Esophagus muscularis mucosa (tissue), 4 donors: ENCODE results near the gene ZIC5. TPM values are rescaled to one million over a fixed set of nuclear protein-coding genes. Genes with fewer than 3 reads are reported as not detected.

Source experiments
- DNase-seq: peaks from one replicate; pipeline ENCODE4 v3.0.0-alpha.2; 2017; ENCODE audit errors: extremely low spot score
- H3K27ac ChIP-seq, 4 donors: fragments of 200-600 bp; sonication (generic); replicated peaks in 1 of 4; 1 replicate in 3 of 4; 2 replicates in 1 of 4; pipeline ENCODE4 v1.5.1; 2016 to 2019; ENCODE audit warnings: mild to moderate bottlenecking in 1 of 4
- H3K27me3 ChIP-seq, 4 donors: fragments of 200-600 bp; sonication (generic); one replicate each; pipeline versions ENCODE4 v1.5.1 to v1.6.0; 2016 to 2019
- H3K36me3 ChIP-seq, 4 donors: fragments of 200-600 bp; sonication (generic); one replicate each; pipeline ENCODE4 v1.5.1; 2016 to 2019
- H3K4me1 ChIP-seq, 4 donors: fragments of 200-600 bp; sonication (generic); one replicate each; pipeline ENCODE4 v1.5.1; 2016 to 2019
- H3K4me3 ChIP-seq, 4 donors: fragments of 200-600 bp; sonication (generic); 1 replicate in 2 of 4; 2 replicates in 2 of 4; pipeline ENCODE4 v1.5.1; 2016 to 2019; ENCODE audit warnings: mild to moderate bottlenecking in 4 of 4, moderate library complexity in 1 of 4
- H3K9me3 ChIP-seq, 4 donors: fragments of 200-600 bp; sonication (generic); 1 replicate in 3 of 4; 2 replicates in 1 of 4; pipeline ENCODE4 v1.5.1; 2016 to 2019
- CTCF ChIP-seq, 3 experiments: fragments of 200-600 bp in 2 of 3; fragments of 450-650 bp in 1 of 3; sonication (generic) in 2 of 3; IDR thresholded peaks; one replicate each; pipeline ENCODE4 v1.5.1; 2017 to 2019; ENCODE audit warnings: antibody characterized with exemption in 3 of 3, mild to moderate bottlenecking in 2 of 3, moderate library complexity in 1 of 3
- EP300 ChIP-seq: sonication (generic); formaldehyde crosslinking; IDR thresholded peaks from one replicate; pipeline ENCODE4 v1.6.1; 2017; ENCODE audit warnings: antibody characterized with exemption
- POLR2A ChIP-seq: fragments of 450-650 bp; IDR thresholded peaks from one replicate; pipeline ENCODE4 v1.6.1; 2017; ENCODE audit warnings: antibody characterized with exemption, moderate library complexity, mild to moderate bottlenecking, low read depth
- POLR2AphosphoS5 ChIP-seq, 2 donors: sonication (generic); formaldehyde crosslinking; IDR thresholded peaks; one replicate each; pipeline ENCODE4 v1.6.1; 2017; ENCODE audit warnings: antibody characterized with exemption in 2 of 2
- WGBS: methylation state at CpG from one replicate; pipeline ENCODE4 v1.1.5; 2018; 5-methylcytosine and 5-hydroxymethylcytosine counted together
- intact Hi-C: fragments of 100-400 bp; cut with DNase I; formaldehyde crosslinking; loops from one replicate; pipeline ENCODE4 v1.15.1; 2023
- total RNA-seq, 4 donors: library from RNA; depleted of rRNA; stranded (reverse); fragments of >200 nt; gene quantifications; one replicate each; pipeline versions ENCODE4 v1.1.0 to v1.2.1, GENCODE V29; 2016

ZIC5 gene
- total RNA-seq, 4 donors from 2014 or later, result not detected

GRCh38 chr13:99983499-99984401 is 12.2 kb upstream of the ZIC5 start:
- no peaks in the 10 kb centered on the region for H3K36me3 ChIP-seq
- TF ChIP-seq CTCF (IDR thresholded peaks at IDR 0.05), result no peak
- TF ChIP-seq POLR2AphosphoS5 (IDR thresholded peaks at IDR 0.05), result no peak
- TF ChIP-seq EP300, result no peak
- TF ChIP-seq POLR2A, result no peak
- peaks cover 33 to 68% (median 54%) of the 10 kb centered on the region in 4 donors for H3K4me1 ChIP-seq
- DNase-seq, result peak; percentile 85
- H3K27me3 ChIP-seq, result peaks cover 41 to 100% (median 93%) of the 10 kb centered on the region in 4 donors
- H3K4me3 ChIP-seq, result no peak overlapping the region
- H3K27ac ChIP-seq, result no peak overlapping the region
- no peaks in the 10 kb centered on the region for H3K9me3 ChIP-seq
- intact Hi-C loops, result loop anchor here (10.0 kb wide), 1 partner anchor 101 kb away; the partner anchor contains the start of gene PCCA
- WGBS, result 9% methylated on average over 42 of the region's 42 CpGs

- TF ChIP-seq POLR2AphosphoS5 (IDR thresholded peaks at IDR 0.05) (no peak), CTCF (IDR thresholded peaks at IDR 0.05) (no peak), POLR2A (no peak), EP300 (no peak)
- Histone ChIP-seq H3K4me1 (peaks cover 33 to 68% (median 59%) of the 10 kb centered on the region in 4 donors), H3K4me3 (peak overlapping the region in 1 of 4 donors; percentile 50), H3K27me3 (peaks cover 40 to 100% (median 93%) of the 10 kb centered on the region in 4 donors), H3K36me3 (no peaks in the 10 kb centered on the region), H3K27ac (no peak overlapping the region), H3K9me3 (no peaks in the 10 kb centered on the region)
- peak; percentile 62 for DNase-seq
- intact Hi-C loops, result loop anchor here (10.0 kb wide), 1 partner anchor 102 kb away; the partner anchor contains the start of gene PCCA
- 16% methylated on average over 11 of the region's 48 CpGs for WGBS
Measured at GRCh38 chr13:99982731-99983498, 11.3 kb upstream of the ZIC5 start.

- DNase-seq, result no peak
- WGBS, result 0% methylated on average over 7 of the region's 98 CpGs
- H3K4me1 ChIP-seq, result peaks cover 33 to 68% (median 59%) of the 10 kb centered on the region in 4 donors
- no peak overlapping the region for H3K27ac ChIP-seq
- H3K36me3 ChIP-seq, result no peaks in the 10 kb centered on the region
- peak overlapping the region; percentile 50 to 63 (median 52) for H3K4me3 ChIP-seq
- peaks cover 36 to 100% (median 93%) of the 10 kb centered on the region in 4 donors for H3K27me3 ChIP-seq
- intact Hi-C loops, result loop anchor here (10.0 kb wide), 1 partner anchor 103 kb away; the partner anchor contains the start of gene PCCA
- H3K9me3 ChIP-seq, result no peaks in the 10 kb centered on the region
- no peak for TF ChIP-seq CTCF (IDR thresholded peaks at IDR 0.05)
- TF ChIP-seq POLR2A, result no peak
- no peak for TF ChIP-seq EP300
- TF ChIP-seq POLR2AphosphoS5 (IDR thresholded peaks at IDR 0.05), result no peak
Measured at GRCh38 chr13:99982036-99982730, 10.6 kb upstream of the ZIC5 start.

GRCh38 chr13:99981735-99982035 is 10.1 kb upstream of the ZIC5 start, which contains the start of gene ZIC2:
TSS of gene ZIC2 (plus strand) at chr13:99981784. CDS start at chr13:99982065, 281 bp downstream.
- Histone ChIP-seq H3K9me3 (no peaks in the 10 kb centered on the region), H3K4me3 (peak within 1 kb of the TSS; percentile 50 to 63 (median 52)), H3K27ac (no peak within 1 kb of the TSS), H3K4me1 (peaks cover 33 to 68% (median 59%) of the 10 kb centered on the region in 4 donors), H3K36me3 (no peaks in the 10 kb centered on the region), H3K27me3 (peaks cover 36 to 100% (median 92%) of the 10 kb centered on the region in 4 donors)
- intact Hi-C loops, result loop anchor here (10.0 kb wide), 1 partner anchor 103 kb away; the partner anchor contains the start of gene PCCA
- WGBS, result no CpG with 5 or more reads among the region's 41 CpGs
- DNase-seq, result no peak
- no peak for TF ChIP-seq CTCF (IDR thresholded peaks at IDR 0.05)
- TF ChIP-seq POLR2A, result no peak
- TF ChIP-seq POLR2AphosphoS5 (IDR thresholded peaks at IDR 0.05), result no peak
- TF ChIP-seq EP300, result no peak
